Choroid plexus epithelial cell (primary cell): ENCODE results near the gene FBXW12.

Experiments
- DNase-seq: peaks from one replicate; pipeline ENCODE4 v3.0.0-alpha.2; 2010; ENCODE audit warnings: low read depth
- H3K4me3 ChIP-seq: 2 replicates; pipeline ENCODE4 v1.5.1; 2011; ENCODE audit warnings: low read depth, mild to moderate bottlenecking, control low read depth, low read length, moderate library complexity
- CTCF ChIP-seq: conservative IDR thresholded peaks from 2 replicates; pipeline ENCODE4 v1.5.1; 2011; ENCODE audit warnings: low read depth, mild to moderate bottlenecking, control low read depth, inconsistent platforms, low read length, moderate library complexity

Gene FBXW12

GRCh38 chr3:48439820-48440589 lies 68.0 kb downstream of the FBXW12 start, which contains the start of the genes CCDC51 and TMA7:
Gene CCDC51 (minus strand): TSS chr3:48440119. CDS start chr3:48435128, 4,991 bp downstream.
Gene TMA7 (plus strand): TSS chr3:48440257. CDS start chr3:48440297, 40 bp downstream.
- peak within 1 kb of the TSS; percentile 76 for H3K4me3 ChIP-seq
- TF ChIP-seq CTCF: no peak
- peak; percentile 97 for DNase-seq

GRCh38 chr3:48440590-48440958 lies 68.6 kb downstream of the FBXW12 start:
- peak overlapping the region; percentile 76 for H3K4me3 ChIP-seq
- no peak for TF ChIP-seq CTCF
- peak; percentile 42 for DNase-seq

GRCh38 chr3:48441940-48442339 lies 69.9 kb downstream of the FBXW12 start:
- no peak for DNase-seq
- H3K4me3 ChIP-seq: no peak overlapping the region
- TF ChIP-seq CTCF: no peak
